ENCODE measurements around the gene RNF135.

GRCh38 chr17:31002047-31002446 is 31.2 kb downstream of the RNF135 start:
- TF ChIP-seq CTCF (conservative IDR thresholded peaks at IDR 0.05; ENCODE audit: low read depth, low read length) = no peak
- no peak for TF ChIP-seq EZH2 (IDR thresholded peaks at IDR 0.05; ENCODE audit: low read length, unreplicated experiment)
- no peak for TF ChIP-seq EZH2phosphoT487 (IDR thresholded peaks at IDR 0.05; ENCODE audit: borderline replicate concordance, low read length)

Measured in PC-3 (cell line).